NCI-H1436 (cell line): ENCODE data around the gene CXXC1.
"Not testable (repeated sequence)": the region's sequence is repeated elsewhere in the genome, so short reads cannot be mapped to it uniquely, and the experiment has no call there.

ENCODE experiments used
- DNase-seq: peaks from one replicate; lab custom pipeline; 2025; lab: John Stamatoyannopoulos, UW

The CXXC1 gene

GRCh38 chr18:50287441-50288347, at the start of gene CXXC1:
Gene CXXC1 (minus strand): TSS chr18:50287692. CDS start chr18:50287589, 103 bp downstream.
- DNase-seq: peak; percentile 99

GRCh38 chr18:50334546-50335152, 47.2 kb upstream of the CXXC1 start:
- no peak for DNase-seq

GRCh38 chr18:50331691-50332090, 44.2 kb upstream of the CXXC1 start:
- DNase-seq: no peak

- DNase-seq: no peak
These were observed 42.7 kb upstream of the CXXC1 start for GRCh38 chr18:50330176-50330575.

GRCh38 chr18:50327983-50328382, 40.5 kb upstream of the CXXC1 start:
- no peak for DNase-seq

- DNase-seq: no peak
These were observed 33.2 kb upstream of the CXXC1 start for GRCh38 chr18:50320719-50321118.

- no peak for DNase-seq
These were observed 27.8 kb upstream of the CXXC1 start for GRCh38 chr18:50315100-50315871.

GRCh38 chr18:50313873-50314460, 26.5 kb upstream of the CXXC1 start:
- no peak for DNase-seq

- DNase-seq: no peak
These were observed 25.6 kb upstream of the CXXC1 start for GRCh38 chr18:50313031-50313607.

GRCh38 chr18:50312296-50313030, 25.0 kb upstream of the CXXC1 start:
- DNase-seq: no peak

GRCh38 chr18:50311650-50312049, 24.2 kb upstream of the CXXC1 start:
- DNase-seq: no peak

- no peak for DNase-seq
These were observed 22.6 kb upstream of the CXXC1 start for GRCh38 chr18:50310080-50310479.

- DNase-seq: not testable (repeated sequence)
These were observed 21.4 kb upstream of the CXXC1 start for GRCh38 chr18:50308851-50309250.

- DNase-seq: peak; percentile 88
These were observed 20.4 kb upstream of the CXXC1 start for GRCh38 chr18:50307738-50308470.

GRCh38 chr18:50307400-50307737, 19.9 kb upstream of the CXXC1 start:
- DNase-seq: no peak

- no peak for DNase-seq
These were observed 19.5 kb upstream of the CXXC1 start for GRCh38 chr18:50306944-50307343.

- no peak for DNase-seq
These were observed 13.6 kb upstream of the CXXC1 start for GRCh38 chr18:50301074-50301473.

GRCh38 chr18:50299626-50300388, 12.3 kb upstream of the CXXC1 start:
- no peak for DNase-seq

GRCh38 chr18:50298443-50299284, 11.2 kb upstream of the CXXC1 start:
- no peak for DNase-seq
